Stimulated activated effector memory CD8-positive, alpha-beta T cell treated with anti-CD3 and anti-CD28 coated beads, Interleukin-12 subunit alpha, Interleukin-12 subunit beta, amount 100 ng/mL, for 72 hours (primary cell): ENCODE measurements around the gene WNK2.

Experiments used
- ATAC-seq: fragments of 150-1000 bp; cut with Tn5 transposase; 2 replicates; pipeline ENCODE4 v1.10.0; 2021
- DNase-seq, 2 donors: peaks; one replicate each; pipeline ENCODE4 v3.0.0; 2021 to 2022; ENCODE audit warnings: low spot score in 2 of 2
- H3K27ac Mint-ChIP-seq: one replicate; pipeline ENCODE4 v1.8.0; 2022; ENCODE audit warnings: mild to moderate bottlenecking, mixed read lengths
- H3K36me3 Mint-ChIP-seq: one replicate; pipeline ENCODE4 v1.8.0; 2022; ENCODE audit warnings: mild to moderate bottlenecking, mixed read lengths
- H3K4me1 Mint-ChIP-seq: one replicate; pipeline ENCODE4 v1.8.0; 2022; ENCODE audit warnings: mixed read lengths
- H3K4me3 Mint-ChIP-seq: one replicate; pipeline ENCODE4 v1.8.0; 2022; ENCODE audit warnings: mild to moderate bottlenecking, mixed read lengths
- H3K9me3 Mint-ChIP-seq: one replicate; pipeline ENCODE4 v1.8.0; 2022; ENCODE audit warnings: mixed read lengths

WNK2 gene

GRCh38 chr9:93368437-93368836 is 184.5 kb downstream of the WNK2 start:
- no peak for DNase-seq
- no peak overlapping the region for H3K4me3 Mint-ChIP-seq

GRCh38 chr9:93369686-93370085 is 185.7 kb downstream of the WNK2 start:
- H3K4me1 Mint-ChIP-seq: no peaks in the 10 kb centered on the region
- ATAC-seq: no peak

More at GRCh38 chr9:93368437-93368836, 184.5 kb downstream of the WNK2 start:
- Mint-ChIP-seq H3K27ac (no peak overlapping the region), H3K4me1 (no peaks in the 10 kb centered on the region), H3K9me3 (no peaks in the 10 kb centered on the region), H3K36me3 (no peaks in the 10 kb centered on the region)
- ATAC-seq: no peak

More at GRCh38 chr9:93369686-93370085, 185.7 kb downstream of the WNK2 start:
- Mint-ChIP-seq H3K4me3 (no peak overlapping the region), H3K36me3 (no peaks in the 10 kb centered on the region), H3K9me3 (no peaks in the 10 kb centered on the region), H3K27ac (no peak overlapping the region)
- DNase-seq: no peak
